Peyer's patch (tissue), 4 donors: ENCODE results near the gene LRRIQ4. TPM values are rescaled to one million over a fixed set of nuclear protein-coding genes. Genes with fewer than 3 reads are reported as not detected.

Experiments
- DNase-seq, 3 donors: peaks; one replicate each; pipeline ENCODE4 v3.0.0-alpha.2; 2017 to 2019
- H3K27ac ChIP-seq, 4 donors: fragments of 200-600 bp; sonication (generic); one replicate each; pipeline ENCODE4 v1.5.1; 2016 to 2019
- H3K27me3 ChIP-seq, 2 donors: fragments of 200-600 bp; sonication (generic); one replicate each; pipeline ENCODE4 v1.5.1; 2019
- H3K36me3 ChIP-seq, 3 donors: fragments of 200-600 bp; sonication (generic); one replicate each; pipeline ENCODE4 v1.5.1; 2016 to 2019
- H3K4me1 ChIP-seq, 4 donors: fragments of 200-600 bp; sonication (generic); one replicate each; pipeline ENCODE4 v1.5.1; 2016 to 2019
- H3K4me3 ChIP-seq, 4 donors: fragments of 200-600 bp; sonication (generic); 1 replicate in 3 of 4; 2 replicates in 1 of 4; pipeline ENCODE4 v1.5.1; 2016 to 2019; ENCODE audit warnings: mild to moderate bottlenecking in 1 of 4
- H3K9me3 ChIP-seq, 4 donors: fragments of 200-600 bp; sonication (generic); one replicate each; pipeline ENCODE4 v1.5.1; 2016 to 2019; ENCODE audit warnings: mild to moderate bottlenecking in 1 of 4
- POLR2A ChIP-seq, 2 donors: fragments of 450-650 bp; IDR thresholded peaks; one replicate each; pipeline ENCODE4 v1.5.1; 2017; ENCODE audit warnings: antibody characterized with exemption in 2 of 2, mild to moderate bottlenecking in 2 of 2, moderate library complexity in 2 of 2
- total RNA-seq, 4 donors: library from RNA; depleted of rRNA; stranded (reverse); fragments of >200 nt; gene quantifications; one replicate each; pipeline ENCODE4 v1.1.0, GENCODE V29; 2016
- TF ChIP-seq, protein P1 (sequence below), 6 experiments: fragments of 450-650 bp in 4 of 6; fragments of 200-600 bp in 2 of 6; sonication (generic) in 1 of 6; IDR thresholded peaks; one replicate each; pipeline ENCODE4 v1.5.1; 2017 to 2019; ENCODE audit warnings: antibody characterized with exemption in 6 of 6, mild to moderate bottlenecking in 3 of 6, moderate library complexity in 1 of 6

The LRRIQ4 gene
- total RNA-seq, 4 donors from 2014 or later: not detected

DNA sequence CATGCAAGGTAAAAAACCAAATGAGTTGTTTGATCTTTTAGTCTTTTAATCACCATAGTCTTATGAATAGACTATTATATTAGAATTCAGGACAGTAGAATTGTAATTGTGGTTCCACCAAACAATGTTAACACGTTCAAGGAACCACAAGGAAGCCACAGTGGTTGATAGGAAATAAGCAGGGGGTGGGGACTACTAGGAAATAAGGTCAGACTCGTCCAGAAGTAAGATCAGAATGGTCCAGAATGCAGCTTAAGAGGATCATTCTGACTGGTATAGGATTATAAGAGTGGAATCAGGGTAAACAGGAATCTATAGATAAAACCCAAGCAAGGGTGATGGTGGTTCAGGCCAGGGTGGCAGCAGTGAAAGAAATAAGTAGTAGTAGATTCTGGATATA, 31.9 kb upstream of the LRRIQ4 start:
- no peak for DNase-seq
- peaks cover 0 to 96% (median 0%) of the 10 kb centered on the region in 3 donors for H3K36me3 ChIP-seq
- H3K27ac ChIP-seq: no peak overlapping the region
- no peaks in the 10 kb centered on the region for H3K9me3 ChIP-seq
- no peak overlapping the region for H3K4me3 ChIP-seq
- H3K4me1 ChIP-seq: peaks cover 0 to 11% (median 0%) of the 10 kb centered on the region in 4 donors
- H3K27me3 ChIP-seq: no peaks in the 10 kb centered on the region
- no peak for TF ChIP-seq POLR2A (IDR thresholded peaks at IDR 0.05)
- TF ChIP-seq, protein P1, sequence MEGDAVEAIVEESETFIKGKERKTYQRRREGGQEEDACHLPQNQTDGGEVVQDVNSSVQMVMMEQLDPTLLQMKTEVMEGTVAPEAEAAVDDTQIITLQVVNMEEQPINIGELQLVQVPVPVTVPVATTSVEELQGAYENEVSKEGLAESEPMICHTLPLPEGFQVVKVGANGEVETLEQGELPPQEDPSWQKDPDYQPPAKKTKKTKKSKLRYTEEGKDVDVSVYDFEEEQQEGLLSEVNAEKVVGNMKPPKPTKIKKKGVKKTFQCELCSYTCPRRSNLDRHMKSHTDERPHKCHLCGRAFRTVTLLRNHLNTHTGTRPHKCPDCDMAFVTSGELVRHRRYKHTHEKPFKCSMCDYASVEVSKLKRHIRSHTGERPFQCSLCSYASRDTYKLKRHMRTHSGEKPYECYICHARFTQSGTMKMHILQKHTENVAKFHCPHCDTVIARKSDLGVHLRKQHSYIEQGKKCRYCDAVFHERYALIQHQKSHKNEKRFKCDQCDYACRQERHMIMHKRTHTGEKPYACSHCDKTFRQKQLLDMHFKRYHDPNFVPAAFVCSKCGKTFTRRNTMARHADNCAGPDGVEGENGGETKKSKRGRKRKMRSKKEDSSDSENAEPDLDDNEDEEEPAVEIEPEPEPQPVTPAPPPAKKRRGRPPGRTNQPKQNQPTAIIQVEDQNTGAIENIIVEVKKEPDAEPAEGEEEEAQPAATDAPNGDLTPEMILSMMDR (IDR thresholded peaks at IDR 0.05): no peak

DNA sequence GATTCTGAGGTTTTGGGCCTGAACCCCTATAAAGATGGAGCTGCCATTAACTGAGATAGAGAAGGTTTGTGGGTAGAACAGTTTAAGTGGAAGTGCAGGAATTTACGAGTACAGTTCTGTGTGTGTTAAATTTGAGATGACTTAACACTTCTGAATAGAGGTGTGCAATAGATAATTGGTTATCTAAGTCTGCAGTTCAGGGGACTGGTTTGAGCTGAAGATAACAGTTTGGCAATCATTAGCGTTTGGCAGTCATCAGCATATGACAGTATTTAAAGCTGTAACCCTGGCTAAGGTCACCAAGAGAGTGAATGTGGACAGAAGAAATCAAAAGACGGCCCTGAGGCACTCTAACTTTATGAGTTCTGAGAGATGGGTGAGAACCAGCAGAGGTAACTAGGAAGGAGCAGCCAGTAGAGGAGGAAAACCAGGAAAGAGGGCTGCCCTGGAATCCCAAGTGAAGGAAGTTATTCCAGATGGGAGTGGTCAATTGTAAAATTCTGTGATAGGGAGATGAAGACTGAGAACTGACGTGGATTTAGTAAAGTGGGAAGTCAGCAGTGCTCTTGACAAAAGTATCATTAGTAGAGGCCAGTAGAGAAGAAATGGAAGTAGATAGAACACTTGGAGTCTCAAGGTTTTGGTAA, 31.3 kb upstream of the LRRIQ4 start:
- H3K27me3 ChIP-seq: no peaks in the 10 kb centered on the region
- peaks cover 0 to 97% (median 0%) of the 10 kb centered on the region in 3 donors for H3K36me3 ChIP-seq
- peaks cover 0 to 5% (median 0%) of the 10 kb centered on the region in 4 donors for H3K4me1 ChIP-seq
- no peak overlapping the region for H3K27ac ChIP-seq
- no peaks in the 10 kb centered on the region for H3K9me3 ChIP-seq
- TF ChIP-seq, protein P1 (IDR thresholded peaks at IDR 0.05): no peak
- no peak for TF ChIP-seq POLR2A (IDR thresholded peaks at IDR 0.05)
- no peak for DNase-seq
- no peak overlapping the region for H3K4me3 ChIP-seq

- H3K27me3 ChIP-seq: no peaks in the 10 kb centered on the region
- H3K36me3 ChIP-seq: peaks cover 0 to 64% (median 0%) of the 10 kb centered on the region in 3 donors
- TF ChIP-seq, protein P1 (IDR thresholded peaks at IDR 0.05): no peak
- TF ChIP-seq POLR2A (IDR thresholded peaks at IDR 0.05): no peak
- no peaks in the 10 kb centered on the region for H3K9me3 ChIP-seq
- no peak overlapping the region for H3K4me3 ChIP-seq
- H3K4me1 ChIP-seq: no peaks in the 10 kb centered on the region
- no peak for DNase-seq
- no peak overlapping the region for H3K27ac ChIP-seq
These were observed 25.6 kb upstream of the LRRIQ4 start for GRCh38 chr3:169787120-169787519.

GRCh38 chr3:169787791-169788190, 24.9 kb upstream of the LRRIQ4 start:
- no peaks in the 10 kb centered on the region for H3K9me3 ChIP-seq
- peaks cover 0 to 57% (median 0%) of the 10 kb centered on the region in 3 donors for H3K36me3 ChIP-seq
- H3K27me3 ChIP-seq: no peaks in the 10 kb centered on the region
- TF ChIP-seq POLR2A (IDR thresholded peaks at IDR 0.05): no peak
- TF ChIP-seq, protein P1 (IDR thresholded peaks at IDR 0.05): no peak
- no peak overlapping the region for H3K27ac ChIP-seq
- H3K4me3 ChIP-seq: no peak overlapping the region
- DNase-seq: no peak
- H3K4me1 ChIP-seq: no peaks in the 10 kb centered on the region

GRCh38 chr3:169790219-169790618, 22.5 kb upstream of the LRRIQ4 start:
- no peak for DNase-seq

More at GRCh38 chr3:169790219-169790618, 22.5 kb upstream of the LRRIQ4 start:
- Histone ChIP-seq H3K9me3 (no peaks in the 10 kb centered on the region), H3K36me3 (peaks cover 0 to 34% (median 0%) of the 10 kb centered on the region in 3 donors), H3K27me3 (no peaks in the 10 kb centered on the region), H3K27ac (no peak overlapping the region), H3K4me3 (no peak overlapping the region), H3K4me1 (no peaks in the 10 kb centered on the region)
- TF ChIP-seq, protein P1 (IDR thresholded peaks at IDR 0.05): no peak
- TF ChIP-seq POLR2A (IDR thresholded peaks at IDR 0.05): no peak
